NK-92 (cell line): ENCODE results near the gene COL6A2.
"Not testable (repeated sequence)": the region's sequence is repeated elsewhere in the genome, so short reads cannot be mapped to it uniquely, and the experiment has no call there.

ENCODE experiments used
- DNase-seq: peaks from one replicate; lab custom pipeline; 2025; ENCODE audit not compliant: unreplicated experiment; lab: John Stamatoyannopoulos, UW

COL6A2 gene

DNA sequence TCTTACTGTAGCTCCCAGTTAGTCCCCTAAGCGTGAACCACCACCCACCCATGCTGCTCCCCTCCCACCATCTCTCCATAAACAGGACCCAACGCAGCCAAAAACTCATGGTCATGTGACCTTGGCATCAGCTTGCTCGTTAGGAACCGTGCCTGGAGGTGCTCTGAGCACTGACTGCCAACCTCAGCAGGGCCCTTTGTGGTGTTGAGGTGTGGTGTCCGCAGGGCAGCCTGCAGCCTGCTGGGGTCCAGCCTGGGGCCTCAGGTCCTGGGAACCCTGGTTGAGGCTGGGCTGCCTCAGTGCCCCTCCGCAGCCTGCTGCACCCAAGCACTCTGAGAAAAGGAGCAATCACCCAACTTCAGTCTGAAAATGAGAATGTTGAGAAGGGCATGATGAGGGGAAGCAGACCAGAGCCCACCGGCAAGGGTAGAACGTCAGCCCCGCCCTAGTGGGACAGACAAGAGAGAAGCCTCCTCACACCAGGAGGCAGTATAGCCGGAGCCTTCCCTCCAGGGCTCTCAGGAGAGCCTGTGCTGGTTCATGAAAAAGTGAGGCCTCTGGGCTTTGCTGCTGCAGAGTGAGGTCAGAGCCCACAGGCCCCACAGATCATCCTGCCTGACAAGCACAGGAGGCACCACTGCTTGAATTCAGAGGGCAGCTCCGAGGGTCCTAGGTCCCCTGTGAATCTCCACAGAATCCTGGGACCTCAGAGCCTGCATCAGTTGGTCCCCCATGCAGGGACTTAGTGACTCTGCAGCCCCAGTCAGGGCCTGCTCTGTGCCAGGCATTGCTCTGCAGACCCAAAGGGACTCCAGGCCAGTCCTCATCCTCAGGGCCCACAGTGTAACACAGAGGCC is 4.9 kb upstream of the COL6A2 start:
- no peak for DNase-seq

DNA sequence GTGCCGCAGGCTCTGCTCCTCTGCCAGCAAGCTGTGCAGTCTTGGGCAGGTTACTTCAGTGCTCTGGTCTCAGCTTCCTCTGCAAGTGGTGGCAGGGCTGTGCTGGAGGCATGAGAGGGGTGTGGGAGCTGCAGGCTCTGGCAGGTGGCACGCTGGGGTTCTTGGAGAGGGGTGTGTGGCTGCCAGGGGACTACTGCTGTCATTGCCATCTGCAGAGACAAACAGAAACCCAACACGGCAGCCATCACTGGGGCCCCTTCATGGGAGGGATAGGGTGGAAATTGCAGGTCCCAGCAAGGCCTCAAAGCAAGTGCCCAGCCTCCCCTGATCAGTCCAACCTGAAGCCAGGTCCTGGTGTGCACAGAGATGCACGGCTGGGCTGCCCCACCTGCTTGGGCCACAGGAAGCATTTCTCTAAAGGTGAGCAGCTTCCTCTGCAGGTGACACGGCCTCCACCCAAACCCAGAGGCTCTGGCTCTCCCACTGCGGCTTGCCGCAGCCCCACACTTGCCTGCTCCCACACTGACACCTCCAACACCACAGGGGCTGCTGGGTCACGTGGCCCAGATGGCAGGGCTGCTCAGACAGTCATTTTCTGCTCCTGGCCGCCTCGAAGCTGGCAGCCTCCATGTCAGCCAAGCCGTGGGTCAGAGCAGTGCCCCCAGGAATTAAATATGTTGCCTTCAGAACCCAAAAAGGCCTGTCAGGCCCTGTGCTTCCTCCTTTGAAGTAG is 4.1 kb upstream of the COL6A2 start:
- DNase-seq = no peak

DNA sequence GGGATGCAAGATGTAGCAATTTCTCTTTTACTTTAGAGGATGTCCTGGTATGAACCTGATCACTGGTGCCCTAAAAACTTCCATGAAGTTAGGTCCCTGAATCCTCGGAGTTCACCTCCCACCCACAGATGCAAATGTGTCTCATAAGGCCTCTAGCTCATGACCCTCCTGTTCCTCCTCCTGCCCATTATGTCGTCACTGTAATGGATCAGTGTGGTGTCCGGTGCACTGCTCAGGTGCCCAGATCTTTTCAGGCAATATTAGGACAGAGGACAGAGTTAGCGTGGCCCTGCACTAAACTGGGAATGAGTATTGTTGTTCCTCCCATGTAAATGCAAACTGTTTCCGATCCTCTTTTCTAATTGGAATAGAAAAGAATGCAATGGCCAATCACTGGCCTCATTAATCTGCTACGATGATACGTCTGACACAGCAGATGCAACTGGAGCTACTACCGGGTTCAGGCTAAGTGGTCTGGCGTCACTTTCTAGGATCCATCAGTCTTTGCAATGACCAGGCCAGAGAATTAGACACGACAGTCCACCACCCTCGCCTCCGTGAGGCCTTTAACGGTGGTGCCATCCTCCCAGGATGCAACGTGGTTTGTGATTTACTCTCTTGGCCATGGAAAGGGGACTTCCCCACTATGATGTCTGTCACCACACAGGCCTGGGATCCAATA is 3.4 kb upstream of the COL6A2 start:
- no peak for DNase-seq

- no peak for DNase-seq
Measured at GRCh38 chr21:46095083-46095719, 2.7 kb upstream of the COL6A2 start.

- DNase-seq = no peak
Measured at GRCh38 chr21:46095814-46096595, 1.9 kb upstream of the COL6A2 start.

DNA sequence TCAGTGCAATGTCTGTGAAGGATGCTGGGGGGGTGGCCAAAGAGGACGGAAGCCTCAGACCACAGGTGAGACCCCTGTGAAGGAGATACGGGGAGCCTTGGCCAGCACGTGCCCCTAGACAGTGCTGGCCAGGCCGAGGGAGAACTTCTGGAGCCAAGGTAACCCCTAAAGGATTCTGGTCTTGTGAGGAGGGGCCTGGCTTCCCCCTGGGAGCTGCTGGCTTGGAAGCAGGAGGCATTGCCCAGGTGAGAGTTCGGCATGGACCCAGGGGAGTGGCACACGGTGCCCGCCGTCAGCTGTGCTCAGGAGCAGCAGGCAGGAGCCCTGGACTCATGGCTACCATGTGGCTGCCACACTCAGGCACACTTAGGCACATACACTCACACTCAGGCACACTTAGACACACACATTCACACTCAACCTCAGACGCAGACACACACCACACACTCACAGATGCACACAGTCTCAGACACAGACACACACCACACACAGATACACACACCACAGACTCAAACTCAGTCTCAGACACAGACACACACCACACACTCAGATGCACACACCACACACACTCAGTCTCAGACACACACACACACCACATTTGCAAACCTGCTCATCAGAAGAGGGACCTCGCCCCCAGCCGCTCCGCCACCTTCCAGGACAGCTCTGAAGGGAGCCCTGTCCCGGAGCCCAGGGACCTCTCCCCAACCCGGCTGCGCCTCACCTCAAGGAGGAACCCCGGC is 1.1 kb upstream of the COL6A2 start:
- no peak for DNase-seq

DNA sequence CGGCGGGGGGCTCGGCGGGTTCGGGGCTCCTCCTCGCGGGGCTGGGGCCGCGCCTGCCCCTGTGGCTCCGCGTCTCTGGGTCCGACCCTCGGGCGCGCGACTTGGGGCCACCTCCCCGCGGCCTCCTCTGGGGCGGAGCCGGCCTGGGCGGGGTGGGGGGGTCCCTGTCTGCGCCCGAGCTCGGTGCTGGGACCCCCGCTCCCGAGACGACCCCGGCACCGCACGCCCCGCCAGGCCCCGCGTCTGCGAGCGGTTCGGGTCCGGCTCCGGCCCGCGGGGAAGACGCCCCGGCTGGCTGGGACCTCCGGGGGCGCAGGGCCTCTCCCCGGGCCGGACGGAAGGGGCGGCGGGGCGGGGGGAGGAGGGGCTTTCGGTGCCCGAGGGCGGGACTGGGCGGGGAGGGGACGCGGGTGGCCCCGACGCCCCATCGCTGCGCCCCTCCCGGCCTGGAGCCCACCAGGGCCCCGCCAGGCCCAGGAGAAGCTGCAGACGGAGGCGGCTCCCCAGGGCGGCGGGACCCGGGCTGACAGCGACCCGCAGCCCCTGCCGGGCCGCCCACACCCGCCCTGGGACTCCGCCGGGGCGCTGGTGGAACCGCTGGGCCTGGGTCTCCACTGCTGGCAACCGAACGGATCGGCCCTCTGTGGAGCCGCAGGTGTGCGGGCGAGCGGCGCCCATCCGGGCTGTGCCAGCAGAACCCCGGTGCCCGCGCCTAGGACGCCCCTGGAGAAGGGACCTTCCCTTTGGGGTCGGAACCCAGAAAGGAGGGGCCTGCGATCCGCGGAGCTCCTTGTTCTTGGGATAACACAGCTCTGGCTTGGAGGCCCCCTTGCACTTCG is 610 bp downstream of the COL6A2 start:
- no peak for DNase-seq

GRCh38 chr21:46099476-46099875 is 1.6 kb downstream of the COL6A2 start:
- no peak for DNase-seq

DNA sequence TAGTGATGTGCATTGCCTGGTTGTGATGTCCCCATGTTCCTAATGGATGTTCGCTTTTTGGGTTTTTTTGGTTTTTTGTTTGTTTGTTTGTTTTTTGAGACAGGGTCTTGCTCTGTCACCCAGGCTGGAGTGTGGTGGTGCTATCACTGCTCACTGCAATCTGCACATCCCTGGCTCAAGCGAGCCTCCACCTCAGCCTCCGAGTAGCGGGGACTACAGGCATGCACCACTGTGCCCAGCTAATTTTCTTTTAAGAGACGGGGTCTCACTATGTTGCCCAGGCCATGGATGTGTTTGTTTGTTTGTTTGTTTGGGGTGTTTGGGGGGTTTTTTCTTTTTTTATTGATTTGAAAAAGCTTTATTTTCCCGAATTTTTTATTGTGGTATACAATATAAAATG is 2.1 kb downstream of the COL6A2 start:
- DNase-seq = no peak

DNA sequence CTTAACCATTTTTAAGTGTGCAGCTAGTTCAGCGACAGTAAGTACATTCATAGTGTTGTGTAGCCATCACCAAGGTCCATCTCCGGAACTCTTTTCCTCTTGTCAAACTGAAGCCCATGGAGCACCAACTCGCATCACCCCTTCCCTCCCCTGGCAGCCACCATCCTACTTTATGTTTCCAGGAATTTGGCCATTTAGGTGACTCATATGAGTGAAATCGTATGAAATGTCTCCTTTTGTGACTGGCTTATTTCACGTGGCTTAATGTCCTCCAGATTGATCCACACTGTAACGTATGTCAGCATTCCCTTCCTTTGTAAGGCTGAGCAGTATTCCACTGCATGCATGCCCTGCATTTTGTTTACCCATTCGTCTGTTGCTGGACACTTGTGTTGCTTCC is 2.5 kb downstream of the COL6A2 start:
- no peak for DNase-seq

DNA sequence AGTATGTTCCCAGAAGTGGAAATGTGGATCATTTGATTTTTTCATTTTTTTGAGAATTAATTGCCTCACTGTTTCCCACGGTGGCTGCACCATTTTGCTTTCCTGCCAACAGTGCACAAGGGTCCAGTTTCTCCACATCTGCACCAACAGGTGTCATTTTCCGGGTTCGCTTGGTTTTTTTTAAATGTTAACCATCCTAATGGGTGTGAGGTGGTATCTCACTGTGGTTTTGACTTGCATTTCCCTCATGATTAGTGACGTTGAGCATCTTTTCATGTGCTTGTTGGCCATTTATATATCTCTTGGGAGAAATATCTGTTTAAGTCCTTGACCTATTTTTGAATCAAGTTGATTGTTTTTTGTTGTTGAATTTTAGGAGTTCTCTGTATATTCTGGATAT is 3.0 kb downstream of the COL6A2 start:
- no peak for DNase-seq

- DNase-seq = no peak
Measured at GRCh38 chr21:46104104-46104503, 6.2 kb downstream of the COL6A2 start.

GRCh38 chr21:46107376-46107775 is 9.5 kb downstream of the COL6A2 start:
- DNase-seq = not testable (repeated sequence)

- no peak for DNase-seq
Measured at GRCh38 chr21:46108827-46109312, 11.0 kb downstream of the COL6A2 start.

DNA sequence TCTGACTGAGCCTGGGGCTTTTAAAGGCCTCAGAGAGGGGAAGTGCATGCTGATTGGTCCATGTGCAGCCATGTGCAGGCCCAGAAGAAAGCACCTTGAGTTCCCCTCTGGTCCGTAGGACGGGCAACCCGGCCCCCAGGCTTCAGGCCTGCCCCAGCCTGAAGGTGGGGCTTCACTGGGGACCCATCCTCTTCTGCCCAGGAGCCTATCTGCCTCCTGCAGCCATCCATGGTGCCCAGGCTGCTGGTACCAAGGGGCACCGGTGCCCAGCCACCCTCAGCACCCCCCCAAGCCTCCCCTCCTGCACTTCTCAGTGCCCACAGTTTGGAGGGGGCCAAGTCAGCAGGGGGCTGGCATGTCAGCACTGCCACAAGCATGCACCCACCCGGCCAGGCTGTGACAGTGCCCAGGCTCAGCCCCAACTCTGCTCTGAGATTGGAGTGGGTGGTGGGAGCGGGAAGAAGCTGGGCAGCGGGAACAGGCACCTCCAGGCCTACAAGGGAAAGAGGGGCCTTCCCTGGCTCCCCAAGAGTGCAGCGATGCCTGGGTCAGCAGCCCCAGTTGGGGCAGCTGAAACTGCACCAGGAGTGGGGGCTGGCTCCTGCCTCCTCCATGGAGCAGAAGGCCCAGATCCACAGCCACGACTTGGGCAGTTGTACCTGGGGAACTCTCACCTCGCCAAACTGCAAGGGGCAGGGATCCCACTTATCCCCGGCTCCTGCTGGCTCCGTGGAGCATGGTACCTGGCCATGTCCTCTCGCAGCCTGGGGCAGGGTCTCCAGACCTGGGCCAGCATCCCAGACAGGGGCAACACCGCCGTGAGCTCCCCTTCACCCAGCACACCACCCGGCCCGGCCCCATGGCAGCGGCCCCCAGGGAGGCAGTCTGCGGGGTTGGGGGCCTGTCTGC is 11.7 kb downstream of the COL6A2 start:
- DNase-seq = no peak

DNA sequence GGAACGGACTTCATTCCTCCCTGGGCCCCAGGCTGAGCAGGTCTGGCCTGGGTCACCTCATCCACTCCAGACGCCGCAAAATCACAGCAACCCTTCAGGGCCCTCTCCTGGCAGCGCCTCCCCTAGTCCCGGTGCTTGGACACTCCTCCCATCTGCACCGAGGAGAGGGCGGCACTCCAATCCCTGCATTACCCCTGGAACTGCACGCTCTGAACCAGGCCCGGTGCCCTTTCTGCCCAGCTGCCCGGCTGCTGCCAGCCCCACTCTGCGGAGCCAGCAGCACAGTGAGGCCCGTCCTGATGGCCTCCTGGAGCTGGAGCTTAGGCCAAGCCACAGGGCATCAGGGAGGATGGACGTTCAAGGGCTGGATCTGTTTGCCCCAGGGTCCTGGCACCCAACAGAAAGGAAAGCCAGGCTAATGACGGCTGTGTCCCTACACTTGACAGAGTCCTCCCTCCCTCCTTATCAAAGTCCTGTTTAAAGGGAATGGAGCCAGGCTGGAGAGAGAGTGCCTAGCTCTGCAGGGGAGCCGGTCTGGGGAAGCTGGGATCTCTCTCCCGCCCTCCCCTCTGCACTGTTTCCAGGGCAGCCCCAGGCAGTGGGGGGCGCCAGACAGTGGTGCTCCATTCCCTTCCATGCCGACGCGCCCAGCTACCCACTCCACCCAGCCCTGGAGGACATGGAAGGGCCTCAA is 12.7 kb downstream of the COL6A2 start:
- DNase-seq = no peak

GRCh38 chr21:46111193-46111571 is 13.3 kb downstream of the COL6A2 start:
- DNase-seq = no peak
